Transverse colon (tissue), 4 donors: ENCODE data around the gene FOSL1. TPM values are rescaled to one million over a fixed set of nuclear protein-coding genes. Genes with fewer than 3 reads are reported as not detected.
A peak's percentile ranks its signal among the peaks of the same experiment; 100 is the strongest.

Source experiments
- DNase-seq: peaks from one replicate; pipeline ENCODE4 v3.0.0-alpha.2; 2019
- H3K27ac ChIP-seq, 4 donors: fragments of 200-600 bp; sonication (generic); 2 replicates each; pipeline ENCODE4 v1.5.1; 2016 to 2018; ENCODE audit warnings: inconsistent platforms in 4 of 4
- H3K27me3 ChIP-seq: fragments of 200-600 bp; sonication (generic); 2 replicates; pipeline ENCODE4 v1.5.1; 2017; ENCODE audit warnings: inconsistent platforms
- H3K36me3 ChIP-seq, 4 donors: fragments of 200-600 bp; sonication (generic); 2 replicates each; pipeline ENCODE4 v1.5.1; 2017 to 2019; ENCODE audit warnings: inconsistent platforms in 4 of 4
- H3K4me1 ChIP-seq, 4 donors: fragments of 200-600 bp; sonication (generic); 2 replicates each; pipeline ENCODE4 v1.5.1; 2017 to 2020; ENCODE audit warnings: inconsistent platforms in 4 of 4
- H3K4me3 ChIP-seq, 4 donors: fragments of 200-600 bp; sonication (generic); 1 replicate in 1 of 4; 2 replicates in 3 of 4; pipeline versions ENCODE4 v1.5.1 to v1.6.1; 2017 to 2019; ENCODE audit warnings: inconsistent platforms in 4 of 4
- H3K9me3 ChIP-seq, 2 donors: fragments of 200-600 bp; sonication (generic); 2 replicates each; pipeline ENCODE4 v1.5.1; 2017 to 2019; ENCODE audit warnings: inconsistent platforms in 2 of 2
- EP300 ChIP-seq: sonication (generic); formaldehyde crosslinking; IDR thresholded peaks from one replicate; pipeline ENCODE4 v1.6.1; 2017; ENCODE audit warnings: antibody characterized with exemption, low read depth
- POLR2A ChIP-seq: fragments of 450-650 bp; IDR thresholded peaks from one replicate; pipeline ENCODE4 v1.6.1; 2016; ENCODE audit warnings: antibody characterized with exemption, mild to moderate bottlenecking, moderate library complexity
- POLR2AphosphoS5 ChIP-seq, 3 donors: sonication (generic); formaldehyde crosslinking; IDR thresholded peaks; one replicate each; pipeline ENCODE4 v1.6.1; 2016; ENCODE audit warnings: antibody characterized with exemption in 3 of 3
- WGBS, 2 donors: methylation state at CpG; one replicate each; pipeline ENCODE4 v1.1.5; 2018; ENCODE audit warnings: low coverage in 1 of 2; 5-methylcytosine and 5-hydroxymethylcytosine counted together
- in situ Hi-C, 4 donors: fragments of 200-750 bp; cut with MboI; loops; one replicate each; pipeline versions ENCODE4 v1.15.0 to v1.15.1; 2017; ENCODE audit warnings: low sequenced_read_pairs in 3 of 4, low pct_ligation_motif_present in 1 of 4, low pct_unique_long_range_greater_than_20kb in 1 of 4
- intact Hi-C: fragments of 100-400 bp; cut with DNase I; formaldehyde crosslinking; loops from one replicate; pipeline ENCODE4 v1.15.1; 2023; ENCODE audit warnings: low total_unique reads
- total RNA-seq, 4 donors: library from RNA; depleted of rRNA; stranded (reverse); fragments of >200 nt; gene quantifications; one replicate each; pipeline ENCODE4 v1.1.0, GENCODE V29; 2016
- TF ChIP-seq, protein P1 (sequence below), 5 experiments: fragments of 200-600 bp in 3 of 5; fragments of 450-650 bp in 2 of 5; sonication (generic) in 3 of 5; IDR thresholded peaks; 1 replicate in 2 of 5; 2 replicates in 3 of 5; pipeline ENCODE4 v1.5.1; 2016 to 2017; ENCODE audit warnings: antibody characterized with exemption in 5 of 5, inconsistent platforms in 3 of 5, mild to moderate bottlenecking in 2 of 5, moderate library complexity in 1 of 5

FOSL1 gene
- total RNA-seq, 4 donors from 2014 or later, result 1.2 to 11.6 TPM; not detected in 2

GRCh38 chr11:65899356-65900124, 648 bp downstream of the FOSL1 start:
- DNase-seq, result peak; percentile 67
- WGBS, 2 donors, result 5% methylated on average over 53 of the region's 78 CpGs; no CpG with 5 or more reads in 1 of the 2 donors
- Histone ChIP-seq H3K4me1 (peaks cover 6 to 24% (median 19%) of the 10 kb centered on the region in 4 donors), H3K9me3 (no peaks in the 10 kb centered on the region), H3K36me3 (no peaks in the 10 kb centered on the region), H3K27ac (peak overlapping the region; percentile 56 to 78 (median 70)), H3K27me3 (peaks cover 21% of the 10 kb centered on the region), H3K4me3 (peak overlapping the region; percentile 27 to 61 (median 52))
- intact Hi-C loops (no loop called here), in situ Hi-C loops (loop anchor here in 2 of 4 donors (25.0 kb wide), 1 partner anchor 88 kb away; no protein-coding TSS in a partner anchor)
- TF ChIP-seq EP300 (no peak), POLR2AphosphoS5 (IDR thresholded peaks at IDR 0.05) (peak in 2 of 3 donors; percentile 22 to 45)

DNA sequence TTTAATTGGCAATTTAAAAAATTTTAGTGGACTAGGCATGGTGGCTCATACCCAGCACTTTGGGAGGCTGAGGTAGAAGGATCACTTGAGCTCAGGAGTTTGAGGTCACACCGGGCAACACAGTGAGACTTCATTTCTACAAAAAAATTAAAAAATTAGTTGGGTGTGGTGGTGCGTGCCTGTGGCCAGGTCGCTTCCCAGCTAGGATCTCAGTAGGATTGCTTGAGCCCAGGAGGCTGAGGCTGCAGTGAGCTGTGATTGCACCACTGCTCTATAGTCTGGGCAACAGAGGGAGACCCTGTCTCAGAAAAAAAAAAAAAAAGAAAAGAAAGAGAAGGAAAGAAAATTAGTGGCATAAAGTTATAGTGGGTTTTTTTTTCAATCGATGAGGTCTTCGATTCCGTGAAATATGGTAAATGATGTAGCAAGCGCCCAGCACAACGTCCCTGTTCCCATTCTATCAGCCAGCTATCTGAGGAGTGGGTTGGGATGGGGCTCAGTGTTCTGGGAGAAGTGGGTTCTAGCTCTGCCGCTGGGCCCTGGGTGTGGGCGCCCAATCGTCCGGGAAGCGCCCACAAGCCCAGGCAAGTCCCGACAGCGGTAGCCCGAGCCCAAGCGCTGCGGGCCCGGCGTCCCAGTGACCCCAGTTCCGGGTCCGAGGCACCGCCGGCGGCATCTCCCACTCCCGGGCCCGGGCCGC, 1.4 kb downstream of the FOSL1 start:
- H3K36me3 ChIP-seq, result no peaks in the 10 kb centered on the region
- H3K27me3 ChIP-seq, result peaks cover 21% of the 10 kb centered on the region
- DNase-seq, result no peak
- 36 to 80% methylated on average over 8 to 20 of the region's 28 CpGs for WGBS, 2 donors
- TF ChIP-seq POLR2AphosphoS5 (IDR thresholded peaks at IDR 0.05) (no peak), EP300 (no peak), POLR2A (no peak)
- TF ChIP-seq, protein P1, sequence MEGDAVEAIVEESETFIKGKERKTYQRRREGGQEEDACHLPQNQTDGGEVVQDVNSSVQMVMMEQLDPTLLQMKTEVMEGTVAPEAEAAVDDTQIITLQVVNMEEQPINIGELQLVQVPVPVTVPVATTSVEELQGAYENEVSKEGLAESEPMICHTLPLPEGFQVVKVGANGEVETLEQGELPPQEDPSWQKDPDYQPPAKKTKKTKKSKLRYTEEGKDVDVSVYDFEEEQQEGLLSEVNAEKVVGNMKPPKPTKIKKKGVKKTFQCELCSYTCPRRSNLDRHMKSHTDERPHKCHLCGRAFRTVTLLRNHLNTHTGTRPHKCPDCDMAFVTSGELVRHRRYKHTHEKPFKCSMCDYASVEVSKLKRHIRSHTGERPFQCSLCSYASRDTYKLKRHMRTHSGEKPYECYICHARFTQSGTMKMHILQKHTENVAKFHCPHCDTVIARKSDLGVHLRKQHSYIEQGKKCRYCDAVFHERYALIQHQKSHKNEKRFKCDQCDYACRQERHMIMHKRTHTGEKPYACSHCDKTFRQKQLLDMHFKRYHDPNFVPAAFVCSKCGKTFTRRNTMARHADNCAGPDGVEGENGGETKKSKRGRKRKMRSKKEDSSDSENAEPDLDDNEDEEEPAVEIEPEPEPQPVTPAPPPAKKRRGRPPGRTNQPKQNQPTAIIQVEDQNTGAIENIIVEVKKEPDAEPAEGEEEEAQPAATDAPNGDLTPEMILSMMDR (IDR thresholded peaks at IDR 0.05), result no peak
- H3K4me1 ChIP-seq, result peaks cover 6 to 30% (median 20%) of the 10 kb centered on the region in 4 donors
- peak overlapping the region in 2 of 4 donors; percentile 70 to 78 for H3K27ac ChIP-seq
- in situ Hi-C loops, result loop anchor here in 2 of 4 donors (25.0 kb wide), 1 partner anchor 88 kb away; no protein-coding TSS in a partner anchor
- intact Hi-C loops, result no loop called here
- H3K9me3 ChIP-seq, result no peaks in the 10 kb centered on the region
- peak overlapping the region in 3 of 4 donors; percentile 44 to 61 (median 60) for H3K4me3 ChIP-seq

GRCh38 chr11:65897020-65897471, 3.1 kb downstream of the FOSL1 start:
- Histone ChIP-seq H3K27ac (no peak overlapping the region), H3K9me3 (no peaks in the 10 kb centered on the region), H3K27me3 (peaks cover 21% of the 10 kb centered on the region), H3K4me1 (peaks cover 24 to 48% (median 36%) of the 10 kb centered on the region in 4 donors), H3K4me3 (no peak overlapping the region), H3K36me3 (no peaks in the 10 kb centered on the region)
- in situ Hi-C loops, result loop anchor here in 2 of 4 donors (25.0 kb wide), 1 partner anchor 90 kb away; no protein-coding TSS in a partner anchor
- no peak for DNase-seq
- 88 to 96% methylated on average over 3 to 4 of the region's 4 CpGs for WGBS, 2 donors
- TF ChIP-seq POLR2AphosphoS5 (IDR thresholded peaks at IDR 0.05) (no peak), EP300 (no peak), POLR2A (no peak)
- TF ChIP-seq, protein P1 (IDR thresholded peaks at IDR 0.05), result no peak
- intact Hi-C loops, result no loop called here

- Histone ChIP-seq H3K4me3 (no peak overlapping the region), H3K27ac (no peak overlapping the region), H3K4me1 (peaks cover 29 to 55% (median 43%) of the 10 kb centered on the region in 4 donors), H3K9me3 (no peaks in the 10 kb centered on the region), H3K36me3 (no peaks in the 10 kb centered on the region), H3K27me3 (peaks cover 21% of the 10 kb centered on the region)
- 90 to 92% methylated on average over 5 to 14 of the region's 14 CpGs for WGBS, 2 donors
- intact Hi-C loops (no loop called here), in situ Hi-C loops (loop anchor here in 2 of 4 donors (25.0 kb wide), 1 partner anchor 91 kb away; no protein-coding TSS in a partner anchor)
- TF ChIP-seq POLR2A, result no peak
- no peak for DNase-seq
Observed at GRCh38 chr11:65896034-65896999, 3.9 kb downstream of the FOSL1 start.
